Measurements from ENCODE around the gene SUCLG2. TPM values are rescaled to one million over a fixed set of nuclear protein-coding genes. Genes with fewer than 3 reads are reported as not detected.

The SUCLG2 gene
- total RNA-seq, 1 experiment from 2014 or later = 38.5 TPM

DNA sequence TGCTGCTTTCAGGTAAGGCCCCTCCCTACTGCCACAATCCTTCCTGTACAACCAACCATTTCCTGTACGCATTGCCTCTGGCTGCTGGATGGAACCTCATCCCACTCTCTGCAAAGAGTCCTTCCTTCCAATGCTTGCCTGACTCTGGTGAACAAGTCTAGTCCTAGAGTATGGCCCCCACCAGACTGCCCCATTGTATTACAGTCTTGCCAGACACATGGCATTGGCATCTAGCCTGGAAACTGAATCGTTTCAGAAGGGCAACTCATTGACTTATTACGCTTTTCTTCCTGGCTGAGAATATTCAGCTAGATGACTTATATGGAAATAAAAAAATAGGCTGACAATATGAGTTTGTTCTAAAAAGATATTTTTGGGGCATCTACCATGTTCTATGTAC lies 170.3 kb downstream of the SUCLG2 start:
- no peaks in the 10 kb centered on the region for H3K79me1 ChIP-seq (ENCODE audit: insufficient read depth, low read depth, low read length, poor library complexity, severe bottlenecking)
- H3K4me3 Mint-ChIP-seq = no peak overlapping the region
- TF ChIP-seq, protein P1, sequence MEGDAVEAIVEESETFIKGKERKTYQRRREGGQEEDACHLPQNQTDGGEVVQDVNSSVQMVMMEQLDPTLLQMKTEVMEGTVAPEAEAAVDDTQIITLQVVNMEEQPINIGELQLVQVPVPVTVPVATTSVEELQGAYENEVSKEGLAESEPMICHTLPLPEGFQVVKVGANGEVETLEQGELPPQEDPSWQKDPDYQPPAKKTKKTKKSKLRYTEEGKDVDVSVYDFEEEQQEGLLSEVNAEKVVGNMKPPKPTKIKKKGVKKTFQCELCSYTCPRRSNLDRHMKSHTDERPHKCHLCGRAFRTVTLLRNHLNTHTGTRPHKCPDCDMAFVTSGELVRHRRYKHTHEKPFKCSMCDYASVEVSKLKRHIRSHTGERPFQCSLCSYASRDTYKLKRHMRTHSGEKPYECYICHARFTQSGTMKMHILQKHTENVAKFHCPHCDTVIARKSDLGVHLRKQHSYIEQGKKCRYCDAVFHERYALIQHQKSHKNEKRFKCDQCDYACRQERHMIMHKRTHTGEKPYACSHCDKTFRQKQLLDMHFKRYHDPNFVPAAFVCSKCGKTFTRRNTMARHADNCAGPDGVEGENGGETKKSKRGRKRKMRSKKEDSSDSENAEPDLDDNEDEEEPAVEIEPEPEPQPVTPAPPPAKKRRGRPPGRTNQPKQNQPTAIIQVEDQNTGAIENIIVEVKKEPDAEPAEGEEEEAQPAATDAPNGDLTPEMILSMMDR (conservative IDR thresholded peaks at IDR 0.05) = no peak
- H2BK20ac ChIP-seq (ENCODE audit: low read depth, low read length, poor library complexity, severe bottlenecking) = no peak overlapping the region
- H2BK15ac ChIP-seq (ENCODE audit: low read depth, low read length) = no peak overlapping the region
- no peak overlapping the region for H2BK12ac ChIP-seq (ENCODE audit: insufficient read length, low read depth, low read length)
- H3K4me1 ChIP-seq (ENCODE audit: insufficient read depth, low read length) = peaks cover 4% of the 10 kb centered on the region; the same call in 1 of the 2 replicates
- H3K9me3 ChIP-seq (ENCODE audit: control insufficient read depth, low read depth, low read length) = no peaks in the 10 kb centered on the region
- H4K20me1 ChIP-seq (ENCODE audit: control insufficient read depth, insufficient read depth, insufficient read length) = no peaks in the 10 kb centered on the region
- H3K56ac ChIP-seq (ENCODE audit: insufficient read length, low read depth, low read length) = no peak overlapping the region
- H3K18ac ChIP-seq (ENCODE audit: insufficient read length, low read depth, low read length) = no peak overlapping the region
- H3K27me3 ChIP-seq (ENCODE audit: insufficient read depth, low read length) = no peaks in the 10 kb centered on the region
- H3K27me3 Mint-ChIP-seq (ENCODE audit: low read depth) = no peaks in the 10 kb centered on the region
- no peak overlapping the region for H2BK5ac ChIP-seq (ENCODE audit: insufficient read length, low read length)
- H3K4me1 Mint-ChIP-seq = peaks cover 5 to 8% of the 10 kb centered on the region in 2 experiments; a peak in 3 of 4 replicates
- H3K23ac ChIP-seq (ENCODE audit: insufficient read length, low read depth, low read length) = no peak overlapping the region
- no peak overlapping the region for H3K4ac ChIP-seq (ENCODE audit: low read depth, low read length)
- H4K8ac ChIP-seq (replicated peaks; ENCODE audit: insufficient read length, low read depth, low read length) = no peak overlapping the region
- no peak overlapping the region for H2AK5ac ChIP-seq (ENCODE audit: insufficient read length, low read length)
- no peak overlapping the region for H3K27ac ChIP-seq (ENCODE audit: insufficient read length, low read depth, low read length)
- H3K36me3 Mint-ChIP-seq (ENCODE audit: insufficient read depth in 1 of 3, low read depth in 3 of 3) = no peaks in the 10 kb centered on the region
- no CpG with 5 or more reads among the region's 3 CpGs for WGBS (ENCODE audit: extremely low coverage, insufficient read length, low lambda C conversion rate)
- H3T11ph ChIP-seq (ENCODE audit: low read length) = no peak overlapping the region
- H2AFZ ChIP-seq (ENCODE audit: low read length) = no peak overlapping the region
- no peak for DNase-seq
- H3K79me2 ChIP-seq (ENCODE audit: insufficient read depth, low read length) = no peaks in the 10 kb centered on the region
- no peak overlapping the region for H3K14ac ChIP-seq (ENCODE audit: insufficient read depth, low read length)
- no peak overlapping the region for H4K5ac ChIP-seq (ENCODE audit: insufficient read length, low read depth, low read length)
- H3K23me2 ChIP-seq (ENCODE audit: insufficient read length, low read depth, low read length, poor library complexity, severe bottlenecking) = no peaks in the 10 kb centered on the region
- H2BK120ac ChIP-seq (ENCODE audit: low read depth, low read length, poor library complexity, severe bottlenecking) = no peak overlapping the region
- H3K4me2 ChIP-seq (ENCODE audit: insufficient read depth, insufficient read length, low read length) = no peak overlapping the region
- no peak overlapping the region for H4K91ac ChIP-seq (ENCODE audit: insufficient read length, low read depth, low read length)
- 0 out of 7 replicates have a peak overlapping the region, but pooled peaks of 1 of the 3 experiments have one; percentile 34 for H3K27ac Mint-ChIP-seq
- no peak overlapping the region for H3K9ac ChIP-seq (ENCODE audit: extremely low read depth, insufficient read length, low read length)
- H3K9me3 Mint-ChIP-seq = no peaks in the 10 kb centered on the region

Data from H9 (cell line).